ENCODE results near the gene MAP3K1. TPM values are rescaled to one million over a fixed set of nuclear protein-coding genes. Genes with fewer than 3 reads are reported as not detected.

The MAP3K1 gene
- total and polyA plus RNA-seq, 4 donors, result 2.4 to 15.4 (median 6.7) TPM

DNA sequence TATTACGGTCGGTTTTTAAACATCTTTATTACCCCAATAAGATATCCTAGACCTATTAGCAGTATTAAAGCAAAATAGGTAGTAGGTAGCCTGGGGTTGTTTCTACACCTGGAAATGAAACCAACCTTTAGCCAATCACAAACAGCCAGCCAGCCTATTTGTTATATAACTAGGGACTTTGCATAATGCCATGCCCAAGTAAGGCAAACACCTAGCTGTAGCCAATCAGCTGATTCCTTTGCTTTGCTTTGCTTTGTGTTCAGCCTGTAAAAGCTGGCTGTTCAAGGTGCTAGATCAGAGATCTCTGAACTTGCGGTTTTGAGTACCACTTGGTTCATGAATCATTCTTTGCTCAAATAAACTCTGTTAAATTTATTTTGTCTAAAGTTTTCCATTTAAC is 47.6 kb downstream of the MAP3K1 start (continued):
- TF ChIP-seq, protein P1, sequence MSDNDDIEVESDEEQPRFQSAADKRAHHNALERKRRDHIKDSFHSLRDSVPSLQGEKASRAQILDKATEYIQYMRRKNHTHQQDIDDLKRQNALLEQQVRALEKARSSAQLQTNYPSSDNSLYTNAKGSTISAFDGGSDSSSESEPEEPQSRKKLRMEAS (IDR thresholded peaks at IDR 0.05), result no peak
- TF ChIP-seq JUND (IDR thresholded peaks at IDR 0.05) (no peak), EGR1 (IDR thresholded peaks at IDR 0.05; ENCODE audit: low read depth in 2 of 2) (no peak), HNF4A (conservative IDR thresholded peaks at IDR 0.05) (no peak), HNF4G (IDR thresholded peaks at IDR 0.05) (no peak), SP1 (IDR thresholded peaks at IDR 0.05) (no peak)

DNA sequence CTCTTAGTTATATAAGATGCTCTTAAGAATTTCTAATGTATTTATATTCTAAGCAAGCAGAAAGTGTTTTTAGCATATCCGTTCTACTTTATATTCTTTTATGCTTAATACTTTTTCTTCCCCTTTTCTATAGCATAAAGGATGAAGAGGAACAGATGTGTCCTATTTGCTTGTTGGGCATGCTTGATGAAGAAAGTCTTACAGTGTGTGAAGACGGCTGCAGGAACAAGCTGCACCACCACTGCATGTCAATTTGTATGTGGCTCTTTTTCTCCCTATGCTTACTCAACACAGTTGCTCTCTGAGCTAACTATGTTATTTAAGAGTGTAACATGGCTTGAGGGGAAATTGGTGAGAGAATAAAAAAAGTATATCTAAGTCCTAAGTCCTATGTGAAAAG is 56.4 kb downstream of the MAP3K1 start:
- Histone ChIP-seq H3K27ac (ENCODE audit: low read depth in 1 of 2, low read length in 2 of 2) (no peak overlapping the region), H3K9ac (ENCODE audit: low read depth in 1 of 2, low read length in 2 of 2) (no peak overlapping the region), H3K9me3 (ENCODE audit: control insufficient read depth in 4 of 4, low read length in 3 of 4) (no peaks in the 10 kb centered on the region), H3K4me1 (ENCODE audit: control insufficient read depth in 4 of 4, insufficient read depth in 4 of 4, low read length in 3 of 4) (no peaks in the 10 kb centered on the region), H3K4me3 (ENCODE audit: low read depth in 1 of 3, low read length in 3 of 3) (no peak overlapping the region), H3K36me3 (ENCODE audit: control insufficient read depth in 4 of 4, insufficient read depth in 3 of 4, low read depth in 1 of 4, low read length in 3 of 4) (peaks cover 2 to 34% (median 15%) of the 10 kb centered on the region in 4 donors), H3K27me3 (ENCODE audit: control insufficient read depth in 4 of 4, insufficient read depth in 4 of 4, low read length in 3 of 4) (no peaks in the 10 kb centered on the region)
- DNase-seq (ENCODE audit: low spot score), result no peak
- 77% methylated on average over 2 of the region's 2 CpGs for WGBS
- TF ChIP-seq ATF3 (IDR thresholded peaks at IDR 0.05) (no peak), EGR1 (IDR thresholded peaks at IDR 0.05; ENCODE audit: low read depth in 2 of 2) (no peak), FOXA1 (IDR thresholded peaks at IDR 0.05) (no peak), SP1 (IDR thresholded peaks at IDR 0.05) (no peak), RXRA (IDR thresholded peaks at IDR 0.05) (no peak), FOXA2 (IDR thresholded peaks at IDR 0.05) (no peak)
- TF ChIP-seq, protein P2, sequence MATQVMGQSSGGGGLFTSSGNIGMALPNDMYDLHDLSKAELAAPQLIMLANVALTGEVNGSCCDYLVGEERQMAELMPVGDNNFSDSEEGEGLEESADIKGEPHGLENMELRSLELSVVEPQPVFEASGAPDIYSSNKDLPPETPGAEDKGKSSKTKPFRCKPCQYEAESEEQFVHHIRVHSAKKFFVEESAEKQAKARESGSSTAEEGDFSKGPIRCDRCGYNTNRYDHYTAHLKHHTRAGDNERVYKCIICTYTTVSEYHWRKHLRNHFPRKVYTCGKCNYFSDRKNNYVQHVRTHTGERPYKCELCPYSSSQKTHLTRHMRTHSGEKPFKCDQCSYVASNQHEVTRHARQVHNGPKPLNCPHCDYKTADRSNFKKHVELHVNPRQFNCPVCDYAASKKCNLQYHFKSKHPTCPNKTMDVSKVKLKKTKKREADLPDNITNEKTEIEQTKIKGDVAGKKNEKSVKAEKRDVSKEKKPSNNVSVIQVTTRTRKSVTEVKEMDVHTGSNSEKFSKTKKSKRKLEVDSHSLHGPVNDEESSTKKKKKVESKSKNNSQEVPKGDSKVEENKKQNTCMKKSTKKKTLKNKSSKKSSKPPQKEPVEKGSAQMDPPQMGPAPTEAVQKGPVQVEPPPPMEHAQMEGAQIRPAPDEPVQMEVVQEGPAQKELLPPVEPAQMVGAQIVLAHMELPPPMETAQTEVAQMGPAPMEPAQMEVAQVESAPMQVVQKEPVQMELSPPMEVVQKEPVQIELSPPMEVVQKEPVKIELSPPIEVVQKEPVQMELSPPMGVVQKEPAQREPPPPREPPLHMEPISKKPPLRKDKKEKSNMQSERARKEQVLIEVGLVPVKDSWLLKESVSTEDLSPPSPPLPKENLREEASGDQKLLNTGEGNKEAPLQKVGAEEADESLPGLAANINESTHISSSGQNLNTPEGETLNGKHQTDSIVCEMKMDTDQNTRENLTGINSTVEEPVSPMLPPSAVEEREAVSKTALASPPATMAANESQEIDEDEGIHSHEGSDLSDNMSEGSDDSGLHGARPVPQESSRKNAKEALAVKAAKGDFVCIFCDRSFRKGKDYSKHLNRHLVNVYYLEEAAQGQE (IDR thresholded peaks at IDR 0.05), result no peak

DNA sequence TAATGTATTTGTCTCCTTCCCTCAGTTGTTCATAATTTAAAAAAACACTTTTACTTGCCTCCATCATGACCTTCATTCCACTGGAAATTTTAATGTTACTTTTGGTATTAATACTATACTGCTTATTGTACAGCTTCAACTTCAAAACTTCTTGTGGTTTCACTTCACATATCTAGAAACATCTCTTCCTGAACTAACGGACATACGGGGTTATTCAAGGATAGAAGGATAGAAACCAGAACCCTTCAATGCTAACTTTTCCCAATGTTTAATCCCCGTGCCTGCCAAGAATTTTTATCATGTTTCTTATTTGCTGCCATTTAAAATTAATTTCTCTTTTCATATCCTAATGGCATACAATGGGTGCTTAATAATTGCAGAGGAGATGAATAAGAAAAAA is 57.7 kb downstream of the MAP3K1 start:
- Histone ChIP-seq H3K27me3 (ENCODE audit: control insufficient read depth in 4 of 4, insufficient read depth in 4 of 4, low read length in 3 of 4) (no peaks in the 10 kb centered on the region), H3K9me3 (ENCODE audit: control insufficient read depth in 4 of 4, low read length in 3 of 4) (no peaks in the 10 kb centered on the region), H3K4me3 (ENCODE audit: low read depth in 1 of 3, low read length in 3 of 3) (no peak overlapping the region), H3K36me3 (ENCODE audit: control insufficient read depth in 4 of 4, insufficient read depth in 3 of 4, low read depth in 1 of 4, low read length in 3 of 4) (peaks cover 2 to 35% (median 19%) of the 10 kb centered on the region in 4 donors), H3K4me1 (ENCODE audit: control insufficient read depth in 4 of 4, insufficient read depth in 4 of 4, low read length in 3 of 4) (no peaks in the 10 kb centered on the region), H3K27ac (ENCODE audit: low read depth in 1 of 2, low read length in 2 of 2) (no peak overlapping the region), H3K9ac (ENCODE audit: low read depth in 1 of 2, low read length in 2 of 2) (no peak overlapping the region)
- no peak for DNase-seq (ENCODE audit: low spot score)
- TF ChIP-seq HNF4A (conservative IDR thresholded peaks at IDR 0.05) (no peak), RAD21 (IDR thresholded peaks at IDR 0.05) (no peak), RXRA (IDR thresholded peaks at IDR 0.05) (no peak), YY1 (IDR thresholded peaks at IDR 0.05) (no peak), FOXA1 (IDR thresholded peaks at IDR 0.05) (no peak), CTCF (IDR thresholded peaks at IDR 0.05; ENCODE audit: low read depth, low read length, missing input control) (no peak), ATF3 (IDR thresholded peaks at IDR 0.05) (no peak), EGR1 (IDR thresholded peaks at IDR 0.05; ENCODE audit: low read depth in 2 of 2) (no peak), JUND (IDR thresholded peaks at IDR 0.05) (no peak), SP1 (IDR thresholded peaks at IDR 0.05) (no peak), NR2F2 (IDR thresholded peaks at IDR 0.05) (no peak)
- TF ChIP-seq, protein P2 (IDR thresholded peaks at IDR 0.05), result no peak
- TF ChIP-seq, protein P1 (IDR thresholded peaks at IDR 0.05), result no peak
- TF ChIP-seq, protein P3, sequence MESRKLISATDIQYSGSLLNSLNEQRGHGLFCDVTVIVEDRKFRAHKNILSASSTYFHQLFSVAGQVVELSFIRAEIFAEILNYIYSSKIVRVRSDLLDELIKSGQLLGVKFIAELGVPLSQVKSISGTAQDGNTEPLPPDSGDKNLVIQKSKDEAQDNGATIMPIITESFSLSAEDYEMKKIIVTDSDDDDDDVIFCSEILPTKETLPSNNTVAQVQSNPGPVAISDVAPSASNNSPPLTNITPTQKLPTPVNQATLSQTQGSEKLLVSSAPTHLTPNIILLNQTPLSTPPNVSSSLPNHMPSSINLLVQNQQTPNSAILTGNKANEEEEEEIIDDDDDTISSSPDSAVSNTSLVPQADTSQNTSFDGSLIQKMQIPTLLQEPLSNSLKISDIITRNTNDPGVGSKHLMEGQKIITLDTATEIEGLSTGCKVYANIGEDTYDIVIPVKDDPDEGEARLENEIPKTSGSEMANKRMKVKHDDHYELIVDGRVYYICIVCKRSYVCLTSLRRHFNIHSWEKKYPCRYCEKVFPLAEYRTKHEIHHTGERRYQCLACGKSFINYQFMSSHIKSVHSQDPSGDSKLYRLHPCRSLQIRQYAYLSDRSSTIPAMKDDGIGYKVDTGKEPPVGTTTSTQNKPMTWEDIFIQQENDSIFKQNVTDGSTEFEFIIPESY (IDR thresholded peaks at IDR 0.05), result no peak
- WGBS, result 68% methylated on average over 3 of the region's 3 CpGs
